Uterus (tissue), 2 donors: ENCODE data around the gene LDHD.

ENCODE experiments used
- CTCF ChIP-seq, 4 experiments: fragments of 200-600 bp in 2 of 4; fragments of 450-650 bp in 2 of 4; sonication (generic) in 2 of 4; IDR thresholded peaks; one replicate each; pipeline ENCODE4 v1.5.1; 2016 to 2019; ENCODE audit warnings: antibody characterized with exemption in 4 of 4, mild to moderate bottlenecking in 2 of 4, moderate library complexity in 1 of 4
- POLR2A ChIP-seq, 2 donors: fragments of 450-650 bp; IDR thresholded peaks; one replicate each; pipeline ENCODE4 v1.6.1; 2016; ENCODE audit warnings: antibody characterized with exemption in 2 of 2, mild to moderate bottlenecking in 1 of 2, moderate library complexity in 1 of 2

- TF ChIP-seq CTCF (IDR thresholded peaks at IDR 0.05) (peak; percentile 92 to 97 (median 94)), POLR2A (IDR thresholded peaks at IDR 0.05) (peak in 1 of 2 donors; percentile 29)
Observed at GRCh38 chr16:75110637-75111513, 5.7 kb downstream of the LDHD start.
